HEK293 (cell line): ENCODE measurements around the gene NEK8.

Experiments
- CTCF ChIP-seq: fragments of 450-650 bp; formaldehyde crosslinking; IDR thresholded peaks from 2 replicates; pipeline ENCODE4 v1.5.1; 2016; ENCODE audit warnings: missing biosample characterization, missing genetic modification characterization
- ZBTB48 ChIP-seq: fragments of 450-650 bp; formaldehyde crosslinking; IDR thresholded peaks from 2 replicates; pipeline ENCODE4 v1.5.1; 2016; ENCODE audit warnings: missing biosample characterization, missing genetic modification characterization
- ZNF140 ChIP-seq: fragments of 450-650 bp; formaldehyde crosslinking; IDR thresholded peaks from 2 replicates; pipeline ENCODE4 v1.5.1; 2016; ENCODE audit warnings: missing biosample characterization, missing genetic modification characterization
- ZNF169 ChIP-seq: fragments of 450-650 bp; formaldehyde crosslinking; IDR thresholded peaks from 2 replicates; pipeline ENCODE4 v1.5.1; 2016; ENCODE audit warnings: missing biosample characterization, missing genetic modification characterization
- ZNF18 ChIP-seq: fragments of 450-650 bp; formaldehyde crosslinking; IDR thresholded peaks from 2 replicates; pipeline ENCODE4 v1.5.1; 2016; ENCODE audit warnings: missing biosample characterization, missing genetic modification characterization
- ZNF274 ChIP-seq, 2 experiments: fragments of 200-500 bp in 1 of 2; fragments of 450-650 bp in 1 of 2; sonication (Bioruptor generic) in 1 of 2; formaldehyde crosslinking in 1 of 2; IDR thresholded peaks; 2 replicates each; pipeline versions ENCODE4 v1.5.1 to v1.6.1; 2014 to 2016; ENCODE audit warnings: borderline replicate concordance in 1 of 2, inconsistent platforms in 1 of 2, low read length in 1 of 2, missing biosample characterization in 1 of 2, missing genetic modification characterization in 1 of 2
- ZNF391 ChIP-seq: fragments of 450-650 bp; formaldehyde crosslinking; IDR thresholded peaks from 2 replicates; pipeline ENCODE4 v1.5.1; 2016; ENCODE audit warnings: low read depth, missing biosample characterization, missing genetic modification characterization, borderline replicate concordance
- ZNF514 ChIP-seq: fragments of 450-650 bp; formaldehyde crosslinking; IDR thresholded peaks from 2 replicates; pipeline ENCODE4 v1.5.1; 2016; ENCODE audit warnings: missing biosample characterization, missing genetic modification characterization
- ZNF561 ChIP-seq: fragments of 450-650 bp; IDR thresholded peaks from 2 replicates; pipeline ENCODE4 v1.5.1; 2018; ENCODE audit warnings: missing biosample characterization, missing genetic modification characterization, borderline replicate concordance
- ZSCAN16 ChIP-seq: fragments of 450-650 bp; formaldehyde crosslinking; IDR thresholded peaks from 2 replicates; pipeline ENCODE4 v1.5.1; 2016; ENCODE audit warnings: missing biosample characterization, missing genetic modification characterization

- no peak for TF ChIP-seq CTCF (tag by site-specific recombination)
- TF ChIP-seq ZNF274 (IDR thresholded peaks at IDR 0.05; ENCODE audit: low read length) = no peak
- no peak for TF ChIP-seq ZNF274 (tag by site-specific recombination; IDR thresholded peaks at IDR 0.05; ENCODE audit: borderline replicate concordance)
- TF ChIP-seq ZNF169 (tag by site-specific recombination) = no peak
- TF ChIP-seq ZNF561 (tag by site-specific recombination) = no peak
- TF ChIP-seq ZNF391 (tag by site-specific recombination) = no peak
- TF ChIP-seq ZSCAN16 (tag by site-specific recombination) = no peak
- TF ChIP-seq ZNF18 (tag by site-specific recombination) = no peak
- TF ChIP-seq ZNF140 (tag by site-specific recombination) = no peak
- no peak for TF ChIP-seq ZBTB48 (tag by site-specific recombination)
- no peak for TF ChIP-seq ZNF514 (tag by site-specific recombination)
Observed at GRCh38 chr17:28726226-28726626, 2.4 kb upstream of the NEK8 start, which contains the start of gene TLCD1.
